ENCODE results near the gene MMP26.
"Not testable (repeated sequence)": the region's sequence is repeated elsewhere in the genome, so short reads cannot be mapped to it uniquely, and the experiment has no call there.

MMP26 gene

DNA sequence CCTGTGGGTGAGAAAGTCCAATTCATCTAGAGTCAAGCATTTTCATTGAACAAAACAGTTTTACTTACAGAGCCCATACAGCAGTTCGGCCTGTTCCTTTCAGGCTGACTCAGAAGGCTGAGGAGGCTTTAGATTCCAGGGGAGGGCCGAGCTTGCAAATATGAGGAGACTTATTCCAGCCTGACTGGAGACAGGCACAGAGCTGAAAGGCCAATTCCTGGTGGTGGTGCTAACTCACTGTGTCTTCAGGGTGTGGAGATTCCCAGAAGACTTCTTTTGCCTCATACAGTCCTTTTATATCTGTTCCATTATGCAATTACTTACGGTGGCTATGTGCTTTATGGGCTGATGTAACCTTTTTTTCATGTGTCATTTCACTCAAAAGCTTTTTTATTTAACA, 7.0 kb upstream of the MMP26 start, which contains the start of gene OR51E2:
Gene OR51E2, minus strand, starts transcription at position 269 of the 400 bp plus-strand sequence. CDS start 15,142 bp downstream, outside the sequence.
- TF ChIP-seq, protein P1, sequence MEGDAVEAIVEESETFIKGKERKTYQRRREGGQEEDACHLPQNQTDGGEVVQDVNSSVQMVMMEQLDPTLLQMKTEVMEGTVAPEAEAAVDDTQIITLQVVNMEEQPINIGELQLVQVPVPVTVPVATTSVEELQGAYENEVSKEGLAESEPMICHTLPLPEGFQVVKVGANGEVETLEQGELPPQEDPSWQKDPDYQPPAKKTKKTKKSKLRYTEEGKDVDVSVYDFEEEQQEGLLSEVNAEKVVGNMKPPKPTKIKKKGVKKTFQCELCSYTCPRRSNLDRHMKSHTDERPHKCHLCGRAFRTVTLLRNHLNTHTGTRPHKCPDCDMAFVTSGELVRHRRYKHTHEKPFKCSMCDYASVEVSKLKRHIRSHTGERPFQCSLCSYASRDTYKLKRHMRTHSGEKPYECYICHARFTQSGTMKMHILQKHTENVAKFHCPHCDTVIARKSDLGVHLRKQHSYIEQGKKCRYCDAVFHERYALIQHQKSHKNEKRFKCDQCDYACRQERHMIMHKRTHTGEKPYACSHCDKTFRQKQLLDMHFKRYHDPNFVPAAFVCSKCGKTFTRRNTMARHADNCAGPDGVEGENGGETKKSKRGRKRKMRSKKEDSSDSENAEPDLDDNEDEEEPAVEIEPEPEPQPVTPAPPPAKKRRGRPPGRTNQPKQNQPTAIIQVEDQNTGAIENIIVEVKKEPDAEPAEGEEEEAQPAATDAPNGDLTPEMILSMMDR (IDR thresholded peaks at IDR 0.05; ENCODE audit: insufficient read depth, missing control alignments): no peak
- FAIRE-seq: no peak
- no peak for DNase-seq (ENCODE audit: insufficient read length, low spot score)

GRCh38 chr11:4699697-4700435, 4.7 kb upstream of the MMP26 start:
- FAIRE-seq (no peak), DNase-seq (ENCODE audit: insufficient read length, low spot score) (no peak)
- TF ChIP-seq, protein P1 (IDR thresholded peaks at IDR 0.05; ENCODE audit: insufficient read depth, missing control alignments): no peak

DNA sequence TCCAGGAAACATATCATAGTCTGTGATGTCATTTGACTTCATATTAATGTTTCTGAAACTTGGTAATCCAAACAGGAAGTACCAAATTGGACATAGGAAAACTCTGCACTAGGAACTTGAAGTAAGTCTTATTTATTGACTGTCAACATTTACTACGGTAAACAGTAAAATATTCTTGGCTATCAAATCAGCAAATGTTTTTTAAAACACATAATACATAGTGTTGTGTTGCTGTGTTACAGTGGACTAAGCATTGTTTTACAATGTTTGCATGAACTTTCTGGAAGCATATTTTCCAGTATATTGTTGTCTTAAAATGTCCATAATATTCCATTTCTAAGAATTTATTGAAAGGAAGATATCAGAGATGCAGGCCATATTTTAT, 4.2 kb upstream of the MMP26 start:
- no peak for DNase-seq (ENCODE audit: insufficient read length, low spot score)
- TF ChIP-seq, protein P1 (IDR thresholded peaks at IDR 0.05; ENCODE audit: insufficient read depth, missing control alignments): no peak
- no peak for FAIRE-seq

GRCh38 chr11:4704790-4705334, 278 bp downstream of the MMP26 start:
- DNase-seq (ENCODE audit: insufficient read length, low spot score): no peak
- FAIRE-seq: no peak

DNA sequence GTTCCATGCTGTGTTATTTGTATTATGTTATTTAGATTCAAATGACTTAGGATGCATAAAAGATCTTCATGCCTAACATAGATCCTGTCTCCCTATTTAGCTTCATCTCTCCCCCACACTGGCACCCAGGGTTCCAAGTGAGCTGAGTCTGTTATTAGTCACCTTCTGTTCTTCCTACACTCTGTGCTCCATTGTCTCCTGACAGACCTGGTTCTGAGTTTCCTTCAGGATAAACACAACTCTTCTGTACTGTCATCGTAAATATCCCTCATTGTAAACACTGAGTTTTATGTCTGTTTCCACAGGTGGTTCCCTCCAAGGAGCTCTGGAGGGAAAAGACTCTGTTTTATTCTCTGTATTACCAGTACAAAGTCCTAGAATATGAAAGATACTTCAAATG, 8.7 kb downstream of the MMP26 start:
- TF ChIP-seq, protein P1 (IDR thresholded peaks at IDR 0.05; ENCODE audit: insufficient read depth, missing control alignments): no peak
- FAIRE-seq (no peak), DNase-seq (ENCODE audit: insufficient read length, low spot score) (no peak)

More at GRCh38 chr11:4704790-4705334, 278 bp downstream of the MMP26 start:
- TF ChIP-seq, protein P1 (IDR thresholded peaks at IDR 0.05; ENCODE audit: insufficient read depth, missing control alignments): no peak

- TF ChIP-seq, protein P1 (IDR thresholded peaks at IDR 0.05; ENCODE audit: insufficient read depth, missing control alignments): no peak
- FAIRE-seq: no peak
Observed at GRCh38 chr11:4714300-4714699, 9.7 kb downstream of the MMP26 start.

DNA sequence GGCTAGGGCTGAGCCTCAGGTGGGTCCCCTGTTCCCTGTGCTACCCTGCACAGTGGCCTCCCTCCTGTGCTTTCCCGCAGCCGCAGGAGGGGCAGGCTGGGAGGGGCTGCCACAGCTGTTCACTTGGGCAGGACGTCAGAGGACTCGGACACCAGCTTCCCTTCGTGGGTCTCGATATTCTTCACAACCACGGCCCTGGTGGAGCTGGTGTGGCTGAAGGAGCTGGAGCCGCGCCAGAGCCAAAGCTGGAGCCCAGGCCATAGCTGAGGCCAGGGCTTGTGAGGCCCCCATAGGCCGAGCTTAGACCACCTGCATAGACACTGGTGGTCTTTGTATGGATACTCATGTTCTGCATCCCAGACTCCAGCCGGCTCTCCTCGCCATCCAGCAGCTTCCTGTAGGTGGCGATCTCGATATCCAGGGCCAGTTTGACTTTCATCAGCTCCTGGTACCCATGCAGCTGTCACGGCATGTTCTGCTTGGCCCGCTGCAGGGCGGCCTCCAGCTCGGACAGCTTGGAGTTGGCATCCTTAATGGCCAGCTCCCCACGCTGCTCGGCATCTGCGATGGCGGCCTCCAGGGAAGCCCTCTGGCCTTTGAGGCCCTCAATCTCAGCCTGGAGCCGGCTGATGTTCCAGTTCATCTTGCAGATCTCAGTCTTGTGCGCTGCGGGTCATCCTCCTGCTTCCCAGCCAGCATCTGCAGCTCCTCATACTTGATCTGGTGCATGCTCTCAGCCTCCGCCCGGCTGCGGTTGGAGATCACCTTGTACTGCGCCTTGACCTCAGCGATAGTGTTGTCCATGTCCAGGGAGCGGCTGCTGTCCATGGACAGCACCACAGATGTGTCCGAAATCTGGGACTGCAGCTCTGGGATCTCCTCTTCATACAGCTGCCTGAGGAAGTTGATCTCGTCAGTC, 18.3 kb downstream of the MMP26 start:
- DNase-seq (ENCODE audit: insufficient read length, low spot score); FAIRE-seq: not testable (repeated sequence)

More at GRCh38 chr11:4714300-4714699, 9.7 kb downstream of the MMP26 start:
- no peak for DNase-seq (ENCODE audit: insufficient read length, low spot score)

All from D721Med (cell line).